Heart left ventricle (tissue), 13 donors: Measurements from ENCODE around the gene ISOC2.
"Not testable (repeated sequence)": the region's sequence is repeated elsewhere in the genome, so short reads cannot be mapped to it uniquely, and the experiment has no call there.

Source experiments
- POLR2A ChIP-seq, 2 donors: fragments of 450-650 bp; IDR thresholded peaks; one replicate each; pipeline ENCODE4 v1.6.1; 2017; ENCODE audit warnings: antibody characterized with exemption in 2 of 2, mild to moderate bottlenecking in 2 of 2, moderate library complexity in 2 of 2
- TF ChIP-seq, protein P1 (sequence below), 12 donors: fragments of 200-600 bp; sonication (generic) in 4 of 12; IDR thresholded peaks; one replicate each; pipeline versions ENCODE4 v1.5.0 to v1.8.0; 2018 to 2022; ENCODE audit warnings: antibody characterized with exemption in 12 of 12, mild to moderate bottlenecking in 5 of 12
- donor health status: ischemic (EF 13 %, LVEDD 7.1; RV severe dilation, severe dysfunction).
- donor health status: DM: no; HTN: yes; CAD: no.
- donor health status: DM: no; HTN: no; CAD: no.
- donor health status: ischemic (EF 25% LVEDD 6.9; RV normal size, moderate dysfunction).
- donor health status: ischemic (EF 25% LVEDD 5.7; RV mildly dilated, moderate dysfunction).
- donor health status: ischemic (EF 35%, LVEDD 5.7; RV mildly dilated, moderate dysfunction).
- donor health status: nonischemic (EF 11% LVEDD 7.7; RV severe dilation, severe dysfunction).
- donor health status: DM: yes; HTN: yes; CAD: no.
- donor health status: PGD.
- donor health status: ischemic (EF 29% LVEDD 5.4; RV normal size, mild dysfunction).
- donor health status: nonischemic (EF 23%, LVEDD 6.1; RV moderate dilation, normal function).

DNA sequence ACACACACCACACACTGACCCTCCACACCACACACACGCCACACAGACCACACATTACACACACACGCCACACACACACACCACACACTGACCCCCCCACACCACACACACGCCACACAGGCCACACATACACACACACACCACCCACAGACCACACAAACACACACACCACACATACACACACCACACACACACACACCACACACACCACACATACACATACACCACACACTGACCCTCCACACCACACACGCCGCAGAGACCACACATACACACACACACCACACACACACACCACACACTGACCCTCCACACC lies 13.3 kb downstream of the ISOC2 start:
- TF ChIP-seq, protein P1, sequence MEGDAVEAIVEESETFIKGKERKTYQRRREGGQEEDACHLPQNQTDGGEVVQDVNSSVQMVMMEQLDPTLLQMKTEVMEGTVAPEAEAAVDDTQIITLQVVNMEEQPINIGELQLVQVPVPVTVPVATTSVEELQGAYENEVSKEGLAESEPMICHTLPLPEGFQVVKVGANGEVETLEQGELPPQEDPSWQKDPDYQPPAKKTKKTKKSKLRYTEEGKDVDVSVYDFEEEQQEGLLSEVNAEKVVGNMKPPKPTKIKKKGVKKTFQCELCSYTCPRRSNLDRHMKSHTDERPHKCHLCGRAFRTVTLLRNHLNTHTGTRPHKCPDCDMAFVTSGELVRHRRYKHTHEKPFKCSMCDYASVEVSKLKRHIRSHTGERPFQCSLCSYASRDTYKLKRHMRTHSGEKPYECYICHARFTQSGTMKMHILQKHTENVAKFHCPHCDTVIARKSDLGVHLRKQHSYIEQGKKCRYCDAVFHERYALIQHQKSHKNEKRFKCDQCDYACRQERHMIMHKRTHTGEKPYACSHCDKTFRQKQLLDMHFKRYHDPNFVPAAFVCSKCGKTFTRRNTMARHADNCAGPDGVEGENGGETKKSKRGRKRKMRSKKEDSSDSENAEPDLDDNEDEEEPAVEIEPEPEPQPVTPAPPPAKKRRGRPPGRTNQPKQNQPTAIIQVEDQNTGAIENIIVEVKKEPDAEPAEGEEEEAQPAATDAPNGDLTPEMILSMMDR (IDR thresholded peaks at IDR 0.05) = not testable (repeated sequence)
- TF ChIP-seq POLR2A (IDR thresholded peaks at IDR 0.05) = not testable (repeated sequence)
